CD4-positive, alpha-beta T cell (primary cell): Measurements from ENCODE around the gene PLCB1. TPM values are rescaled to one million over a fixed set of nuclear protein-coding genes. Genes with fewer than 3 reads are reported as not detected.

Experiments used
- ATAC-seq: fragments of 200-7000 bp; cut with Tn5 transposase; one replicate; pipeline ENCODE4 v1.10.0; 2022; ENCODE audit warnings: mild to moderate bottlenecking; ENCODE audit not compliant: poor library complexity
- CTCF ChIA-PET: fragments of 350-600 bp; sonication (Branson Sonifier 250); formaldehyde crosslinking; loops from one replicate; lab custom pipeline; 2021; ENCODE audit warnings: antibody characterized with exemption, inconsistent platforms; lab: Charles Lee
- POLR2A ChIA-PET: fragments of 350-600 bp; sonication (Branson Sonifier 250); formaldehyde crosslinking; loops from one replicate; lab custom pipeline; 2021; ENCODE audit warnings: antibody characterized with exemption, inconsistent platforms; lab: Charles Lee
- DNase-seq, 14 experiments: peaks; one replicate each; pipeline ENCODE4 v3.0.0-alpha.2; 2013 to 2020; ENCODE audit warnings: mixed read lengths in 2 of 14
- H3K27ac ChIP-seq, 2 donors: one replicate each; pipeline versions ENCODE4 v1.5.1 to v1.7.0; 2013; ENCODE audit warnings: low read length in 2 of 2, low read depth in 1 of 2, mild to moderate bottlenecking in 1 of 2
- H3K27me3 ChIP-seq, 2 experiments: 1 replicate in 1 of 2; 2 replicates in 1 of 2; pipeline versions ENCODE4 v1.6.1 to v1.7.0; 2013; ENCODE audit warnings: low read length in 2 of 2, control low read depth in 1 of 2, mild to moderate bottlenecking in 1 of 2, moderate library complexity in 1 of 2; ENCODE audit not compliant: insufficient read depth in 2 of 2, control insufficient read depth in 1 of 2
- H3K36me3 ChIP-seq: one replicate; pipeline ENCODE4 v1.6.1; 2013; ENCODE audit warnings: low read length, control low read depth; ENCODE audit not compliant: insufficient read depth
- H3K4me1 ChIP-seq: one replicate; pipeline ENCODE4 v1.6.1; 2013; ENCODE audit warnings: low read length, control low read depth; ENCODE audit not compliant: insufficient read depth
- H3K4me3 ChIP-seq: one replicate; pipeline ENCODE4 v1.5.1; 2013; ENCODE audit warnings: mild to moderate bottlenecking, low read length, moderate library complexity
- H3K9me3 ChIP-seq, 2 experiments: 1 replicate in 1 of 2; 2 replicates in 1 of 2; pipeline versions ENCODE4 v1.6.1 to v1.7.0; 2013; ENCODE audit warnings: low read length in 2 of 2, mild to moderate bottlenecking in 2 of 2, control low read depth in 1 of 2, moderate library complexity in 1 of 2; ENCODE audit not compliant: control insufficient read depth in 1 of 2, insufficient read depth in 1 of 2
- H3K27ac Mint-ChIP-seq: one replicate; pipeline ENCODE4 v1.8.0; 2020; ENCODE audit warnings: mixed read lengths
- H3K27me3 Mint-ChIP-seq: one replicate; pipeline ENCODE4 v1.8.0; 2021; ENCODE audit warnings: mixed read lengths
- H3K36me3 Mint-ChIP-seq: one replicate; pipeline ENCODE4 v1.8.0; 2021; ENCODE audit warnings: low read depth, mixed read lengths
- H3K4me1 Mint-ChIP-seq: one replicate; pipeline ENCODE4 v1.8.0; 2021; ENCODE audit warnings: low read depth, mixed read lengths
- H3K4me3 Mint-ChIP-seq: one replicate; pipeline ENCODE4 v1.8.0; 2020; ENCODE audit warnings: mild to moderate bottlenecking, mixed read lengths
- H3K9me3 Mint-ChIP-seq: one replicate; pipeline ENCODE4 v1.8.0; 2020; ENCODE audit warnings: mixed read lengths
- intact Hi-C, 2 experiments: fragments of 100-400 bp; cut with DNase I in 1 of 2; cut with micrococcal nuclease in 1 of 2; formaldehyde crosslinking; loops; one replicate each; pipeline versions ENCODE4 v1.15.1 to v1.9.0; 2023 to 2025; cut with DNase I, micrococcal nuclease
- total RNA-seq, 174 experiments: library from RNA in 2 of 174; stranded (reverse) in 2 of 174; gene quantifications; one replicate each; pipeline ENCODE4 v1.2.3 and lab custom pipeline; 2021 to 2026
- TF ChIP-seq, protein P1 (sequence below): fragments of 200-600 bp; IDR thresholded peaks from one replicate; pipeline ENCODE4 v1.8.0; 2022; ENCODE audit warnings: antibody characterized with exemption, mild to moderate bottlenecking

PLCB1 gene
- total RNA-seq, 2 experiments from 2014 or later = 3.8 to 5.6 TPM

GRCh38 chr20:8870652-8871051, 738.6 kb downstream of the PLCB1 start:
- no peak for DNase-seq
- Histone ChIP-seq H3K9me3 (no peaks in the 10 kb centered on the region), H3K4me1 (no peaks in the 10 kb centered on the region), H3K36me3 (no peaks in the 10 kb centered on the region), H3K4me3 (no peak overlapping the region), H3K27me3 (no peaks in the 10 kb centered on the region), H3K27ac (no peak overlapping the region)
- Mint-ChIP-seq H3K27ac (no peak overlapping the region), H3K36me3 (no peaks in the 10 kb centered on the region), H3K4me1 (no peaks in the 10 kb centered on the region), H3K9me3 (no peaks in the 10 kb centered on the region), H3K4me3 (no peak overlapping the region), H3K27me3 (no peaks in the 10 kb centered on the region)
- POLR2A ChIA-PET = no interaction called here
- intact Hi-C loops = no loop called here
- TF ChIP-seq, protein P1, sequence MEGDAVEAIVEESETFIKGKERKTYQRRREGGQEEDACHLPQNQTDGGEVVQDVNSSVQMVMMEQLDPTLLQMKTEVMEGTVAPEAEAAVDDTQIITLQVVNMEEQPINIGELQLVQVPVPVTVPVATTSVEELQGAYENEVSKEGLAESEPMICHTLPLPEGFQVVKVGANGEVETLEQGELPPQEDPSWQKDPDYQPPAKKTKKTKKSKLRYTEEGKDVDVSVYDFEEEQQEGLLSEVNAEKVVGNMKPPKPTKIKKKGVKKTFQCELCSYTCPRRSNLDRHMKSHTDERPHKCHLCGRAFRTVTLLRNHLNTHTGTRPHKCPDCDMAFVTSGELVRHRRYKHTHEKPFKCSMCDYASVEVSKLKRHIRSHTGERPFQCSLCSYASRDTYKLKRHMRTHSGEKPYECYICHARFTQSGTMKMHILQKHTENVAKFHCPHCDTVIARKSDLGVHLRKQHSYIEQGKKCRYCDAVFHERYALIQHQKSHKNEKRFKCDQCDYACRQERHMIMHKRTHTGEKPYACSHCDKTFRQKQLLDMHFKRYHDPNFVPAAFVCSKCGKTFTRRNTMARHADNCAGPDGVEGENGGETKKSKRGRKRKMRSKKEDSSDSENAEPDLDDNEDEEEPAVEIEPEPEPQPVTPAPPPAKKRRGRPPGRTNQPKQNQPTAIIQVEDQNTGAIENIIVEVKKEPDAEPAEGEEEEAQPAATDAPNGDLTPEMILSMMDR = no peak
- no peak for ATAC-seq
- CTCF ChIA-PET = no interaction called here

GRCh38 chr20:8874437-8874836, 742.4 kb downstream of the PLCB1 start:
- Mint-ChIP-seq H3K9me3 (no peaks in the 10 kb centered on the region), H3K27ac (no peak overlapping the region), H3K27me3 (no peaks in the 10 kb centered on the region), H3K36me3 (no peaks in the 10 kb centered on the region), H3K4me1 (no peaks in the 10 kb centered on the region), H3K4me3 (no peak overlapping the region)
- CTCF ChIA-PET = no interaction called here
- TF ChIP-seq, protein P1 = no peak
- intact Hi-C loops = no loop called here
- POLR2A ChIA-PET = no interaction called here
- DNase-seq = no peak
- H3K9me3 ChIP-seq = no peaks in the 10 kb centered on the region
- no peak overlapping the region for H3K27ac ChIP-seq
- H3K4me1 ChIP-seq = no peaks in the 10 kb centered on the region
- no peaks in the 10 kb centered on the region for H3K36me3 ChIP-seq
- no peak overlapping the region for H3K4me3 ChIP-seq
- no peaks in the 10 kb centered on the region for H3K27me3 ChIP-seq
- ATAC-seq = no peak

DNA sequence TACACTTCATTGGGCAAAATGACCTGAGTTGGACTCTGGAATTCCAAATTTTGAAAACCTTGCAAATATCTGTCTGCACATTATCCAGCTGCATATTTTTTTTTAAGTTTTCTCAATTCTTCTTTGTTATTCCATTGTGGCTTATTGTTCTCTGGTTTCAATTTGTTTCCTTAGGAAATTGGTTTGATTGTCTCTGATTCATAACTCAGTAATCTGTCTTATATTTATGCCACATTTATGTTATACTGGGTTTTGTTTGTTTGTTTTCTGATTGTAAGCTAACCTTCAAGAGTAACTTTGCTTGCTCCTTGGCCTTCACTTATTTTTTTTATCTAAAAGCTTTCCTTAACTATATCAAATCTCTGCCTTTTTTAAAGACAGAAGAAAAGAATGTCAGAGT, 743.5 kb downstream of the PLCB1 start:
- H3K9me3 Mint-ChIP-seq = no peaks in the 10 kb centered on the region
- ATAC-seq (no peak), DNase-seq (no peak)
- intact Hi-C loops = no loop called here
- H3K4me1 ChIP-seq = no peaks in the 10 kb centered on the region
- no peak overlapping the region for H3K27ac Mint-ChIP-seq
- CTCF ChIA-PET = interaction anchor here (1.3 kb wide), 1 partner anchor 22 kb away, joined by 4 read pairs; no protein-coding TSS in a partner anchor
- no peaks in the 10 kb centered on the region for H3K27me3 Mint-ChIP-seq
- POLR2A ChIA-PET = no interaction called here
- H3K27ac ChIP-seq = no peak overlapping the region
- TF ChIP-seq, protein P1 = no peak
- H3K9me3 ChIP-seq = no peaks in the 10 kb centered on the region
- H3K4me3 Mint-ChIP-seq = no peak overlapping the region
- no peaks in the 10 kb centered on the region for H3K27me3 ChIP-seq
- H3K36me3 Mint-ChIP-seq = no peaks in the 10 kb centered on the region
- no peaks in the 10 kb centered on the region for H3K4me1 Mint-ChIP-seq
- no peaks in the 10 kb centered on the region for H3K36me3 ChIP-seq
- no peak overlapping the region for H3K4me3 ChIP-seq
